ENCODE results near the gene REXO4.
"Not testable (repeated sequence)": the region's sequence is repeated elsewhere in the genome, so short reads cannot be mapped to it uniquely, and the experiment has no call there.

The REXO4 gene, protein sequence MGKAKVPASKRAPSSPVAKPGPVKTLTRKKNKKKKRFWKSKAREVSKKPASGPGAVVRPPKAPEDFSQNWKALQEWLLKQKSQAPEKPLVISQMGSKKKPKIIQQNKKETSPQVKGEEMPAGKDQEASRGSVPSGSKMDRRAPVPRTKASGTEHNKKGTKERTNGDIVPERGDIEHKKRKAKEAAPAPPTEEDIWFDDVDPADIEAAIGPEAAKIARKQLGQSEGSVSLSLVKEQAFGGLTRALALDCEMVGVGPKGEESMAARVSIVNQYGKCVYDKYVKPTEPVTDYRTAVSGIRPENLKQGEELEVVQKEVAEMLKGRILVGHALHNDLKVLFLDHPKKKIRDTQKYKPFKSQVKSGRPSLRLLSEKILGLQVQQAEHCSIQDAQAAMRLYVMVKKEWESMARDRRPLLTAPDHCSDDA

DNA sequence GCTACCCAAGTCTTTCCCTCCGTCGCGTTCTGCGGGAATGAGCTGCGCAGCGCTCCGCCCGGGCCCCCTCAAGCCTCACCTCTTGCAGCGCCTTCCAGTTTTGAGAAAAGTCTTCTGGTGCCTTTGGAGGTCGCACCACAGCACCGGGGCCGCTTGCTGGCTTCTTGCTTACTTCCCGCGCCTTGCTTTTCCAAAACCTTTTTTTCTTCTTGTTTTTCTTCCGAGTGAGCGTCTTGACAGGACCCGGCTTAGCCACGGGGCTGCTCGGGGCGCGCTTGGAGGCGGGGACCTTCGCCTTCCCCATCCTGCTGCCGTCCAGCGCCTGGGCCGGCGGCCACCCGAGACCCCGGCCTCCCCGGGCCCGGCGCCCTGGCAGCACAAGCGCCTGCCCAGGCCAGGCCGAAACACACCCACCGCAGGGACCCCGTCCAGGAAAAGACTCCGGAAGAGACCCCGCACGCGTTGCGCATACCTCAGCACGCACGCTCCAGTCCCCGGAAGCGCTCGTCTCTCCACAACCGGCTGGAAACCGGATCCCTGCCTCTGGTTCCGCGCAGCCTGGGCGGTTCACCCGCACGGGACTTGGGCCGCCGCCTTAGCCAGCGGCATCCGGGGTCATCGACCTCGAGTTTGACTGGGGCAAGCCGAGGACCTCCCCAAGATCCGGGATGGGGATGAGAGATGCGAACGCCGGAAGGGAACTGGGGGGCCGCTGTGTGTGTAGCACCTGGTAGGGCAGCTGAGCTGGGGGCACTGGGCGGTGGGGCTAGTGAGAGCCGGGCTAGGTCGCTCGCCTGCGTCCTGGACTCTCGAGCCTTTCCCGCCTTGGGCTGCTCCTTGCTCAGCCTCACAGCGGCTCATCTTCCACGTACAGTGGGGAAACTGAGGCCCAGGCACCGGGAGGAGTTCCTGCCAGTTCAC, at the start of gene REXO4:
Gene REXO4, minus strand, starts transcription at position 470 of the 921 bp plus-strand sequence. Its CDS starts 166 bp downstream, at position 304.
- peak; percentile 84 to 87 for DNase-seq

DNA sequence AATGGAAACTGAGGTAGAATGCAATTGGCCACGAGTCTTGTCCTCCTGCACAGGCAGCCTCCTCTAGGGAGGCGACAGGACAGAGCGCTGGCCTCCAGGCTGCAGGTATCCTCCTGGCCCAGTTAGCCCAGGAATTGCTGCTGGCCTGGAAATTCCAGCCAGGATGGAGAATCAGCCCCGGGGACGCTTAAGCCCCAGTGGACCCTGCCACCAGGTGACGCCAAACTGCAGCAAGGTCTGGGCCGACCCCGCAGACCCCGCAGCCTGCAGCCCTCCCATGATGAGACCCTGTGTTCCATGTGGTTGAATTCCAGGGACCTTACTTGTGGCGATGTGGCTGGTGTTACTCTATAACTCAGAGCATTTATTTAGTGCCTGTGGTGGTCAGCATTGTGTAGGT, 49.3 kb upstream of the REXO4 start:
- DNase-seq: no peak

DNA sequence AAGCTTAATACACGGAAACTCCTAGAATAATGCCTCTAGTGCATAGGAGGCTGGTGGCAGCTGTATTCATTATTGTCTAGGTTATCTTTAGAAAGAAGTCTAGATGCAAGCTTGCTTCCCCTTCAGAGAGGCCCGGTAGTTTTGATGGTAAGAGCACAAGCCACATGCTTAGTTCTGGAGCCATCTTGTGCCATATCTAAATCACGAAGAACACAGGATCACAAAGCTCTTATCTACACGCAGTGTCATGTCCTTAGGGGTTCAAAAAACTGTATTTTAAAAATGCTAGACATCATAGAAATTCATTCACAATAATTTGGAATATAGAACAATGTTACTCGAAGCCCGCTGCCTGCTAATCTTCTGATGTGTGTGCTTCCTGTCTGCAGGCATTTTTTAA, 48.2 kb upstream of the REXO4 start:
- DNase-seq: no peak

DNA sequence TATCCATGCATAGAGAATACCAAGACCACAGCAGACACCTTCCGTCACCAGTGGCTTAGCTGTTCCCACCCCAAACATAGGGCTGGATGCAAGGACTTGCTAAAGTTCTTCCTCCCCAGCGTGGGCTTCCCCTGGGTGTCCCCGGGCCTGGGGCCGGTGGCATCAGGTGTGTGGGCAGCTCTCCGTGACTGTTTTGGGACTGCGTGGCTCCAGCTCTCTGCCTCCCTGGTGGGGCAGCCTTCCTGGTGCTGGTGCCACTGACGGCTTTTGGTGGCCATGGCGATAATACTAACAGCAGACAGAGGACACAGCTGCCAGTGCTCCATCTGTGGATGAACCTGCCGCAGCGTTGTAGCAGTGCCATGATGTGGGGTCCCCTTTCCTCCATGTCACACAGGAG, 46.8 kb upstream of the REXO4 start:
- DNase-seq: no peak

DNA sequence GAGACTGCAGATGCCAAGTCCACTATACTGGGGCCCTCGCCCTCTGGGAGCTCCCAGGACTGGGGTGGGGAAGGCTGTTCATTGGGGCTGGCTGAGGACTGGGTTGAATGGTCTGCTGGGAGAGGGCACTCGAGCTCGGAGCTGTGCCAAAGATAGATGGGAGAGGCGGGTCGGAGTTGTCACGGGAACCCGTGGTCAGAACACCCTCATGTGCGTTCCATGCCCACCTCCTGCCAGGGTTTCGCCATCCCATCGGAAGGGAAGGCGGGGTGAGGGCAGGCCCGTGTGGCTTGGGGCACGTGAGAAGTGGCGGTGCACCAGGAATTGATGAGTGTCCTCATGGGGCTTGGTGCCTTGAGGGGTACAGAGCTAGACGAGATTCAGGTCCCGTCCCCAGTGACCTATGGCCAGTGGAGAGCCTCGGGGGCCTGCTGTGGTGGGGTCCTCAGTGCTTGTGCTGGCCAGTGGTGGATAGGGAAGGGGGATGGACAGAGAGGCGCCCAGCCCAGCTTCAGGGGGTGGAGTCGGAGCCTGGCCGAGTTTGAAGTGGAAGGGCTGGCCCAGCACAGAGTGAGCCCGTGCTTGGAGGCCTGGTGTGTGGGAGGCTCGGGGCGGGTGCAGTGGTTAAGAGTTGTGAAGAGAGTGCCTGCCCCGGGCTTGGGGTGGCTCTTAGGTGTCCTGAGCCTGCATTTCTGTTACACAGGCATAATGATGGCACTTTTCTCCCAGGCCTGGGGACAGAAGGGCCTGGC, 46.2 kb upstream of the REXO4 start:
- no peak for DNase-seq

DNA sequence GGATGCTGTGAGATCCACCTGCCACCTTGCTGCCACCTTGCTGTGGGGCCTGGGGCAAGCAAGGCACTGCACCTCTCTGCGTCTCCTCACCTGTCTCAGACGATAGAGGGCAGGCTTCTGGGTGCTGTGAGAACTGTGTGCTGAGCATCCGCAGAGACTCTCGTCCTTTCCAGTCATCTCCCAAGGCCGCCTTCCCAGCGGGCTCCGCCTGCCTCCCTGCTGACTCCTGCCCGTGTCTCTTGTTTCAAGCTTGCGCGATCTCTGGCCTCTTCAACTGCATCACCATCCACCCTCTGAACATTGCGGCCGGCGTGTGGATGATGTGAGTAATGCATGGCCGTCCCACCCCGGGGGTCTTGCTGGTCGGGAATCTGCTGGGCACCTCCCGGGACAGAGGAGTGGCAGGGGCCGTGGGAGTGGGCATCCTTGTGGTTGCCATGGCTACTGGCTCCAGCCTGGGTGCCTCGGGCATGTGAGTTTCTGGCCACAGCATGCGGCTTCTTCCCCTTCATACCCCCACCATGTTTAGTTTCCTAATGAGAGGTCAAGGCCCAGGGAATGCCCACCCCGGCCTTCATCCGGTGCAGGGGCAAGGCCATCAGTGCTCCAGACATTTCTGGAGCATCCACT, 45.5 kb upstream of the REXO4 start:
- peak in 1 of 2 donors; percentile 17 for DNase-seq

DNA sequence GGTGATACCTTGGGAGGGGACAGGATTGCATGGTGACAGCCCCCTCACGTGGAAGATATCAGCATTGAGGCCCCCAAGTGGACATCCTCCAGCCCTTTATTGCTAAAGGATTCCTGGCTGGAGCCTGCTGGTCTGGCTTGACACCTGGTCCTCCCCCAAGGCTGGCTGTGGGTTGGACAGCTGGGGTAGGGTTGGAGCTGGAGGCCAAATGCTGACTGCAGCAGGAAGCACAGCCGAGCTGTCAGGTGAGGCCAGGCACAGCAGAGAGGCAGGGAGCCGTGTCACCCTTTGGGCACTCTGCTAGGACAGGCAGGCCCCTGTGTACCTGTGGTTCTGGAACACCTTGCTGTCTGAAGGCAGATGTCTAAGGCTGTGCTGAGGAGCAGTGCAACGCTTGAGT, 44.2 kb upstream of the REXO4 start:
- no peak for DNase-seq

DNA sequence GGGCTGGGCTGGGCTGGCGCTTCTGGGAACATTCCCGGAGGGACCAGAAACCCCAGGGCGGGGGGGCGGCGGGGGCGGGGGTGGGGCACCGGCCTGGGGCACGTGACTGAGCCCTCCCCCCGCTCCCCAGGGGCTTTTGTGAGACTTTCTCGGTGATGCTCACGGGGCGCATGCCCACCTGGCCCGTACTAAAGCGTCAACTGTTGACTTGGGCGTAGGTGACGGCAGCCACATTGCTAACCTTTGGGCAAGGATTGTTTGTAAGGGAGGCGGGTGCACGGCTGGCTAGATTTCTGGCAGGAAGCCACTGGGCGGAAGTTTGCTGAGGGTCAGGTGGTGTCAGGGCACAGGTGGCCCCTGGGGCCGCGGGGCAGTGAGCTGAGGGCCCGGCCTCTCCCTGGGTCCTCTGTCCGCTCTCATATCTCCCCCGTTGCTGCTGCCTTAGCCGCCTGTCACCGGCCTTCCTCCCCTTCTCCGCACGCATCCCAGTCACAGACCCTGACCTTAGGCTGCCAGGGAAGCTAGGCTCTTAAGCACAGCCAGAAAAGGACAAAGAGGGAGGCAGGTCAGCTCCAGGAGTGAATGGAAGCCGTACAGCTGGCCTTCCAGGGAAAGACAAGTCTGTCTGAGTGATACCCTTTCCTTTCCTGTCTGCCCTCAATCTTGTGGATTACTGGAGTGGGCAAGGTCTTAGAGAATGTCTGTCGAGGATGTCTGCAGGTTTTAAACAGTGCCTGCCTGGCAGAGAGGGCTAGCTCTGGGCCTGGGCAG, 42.8 kb upstream of the REXO4 start:
- DNase-seq: peak; percentile 62 to 81

DNA sequence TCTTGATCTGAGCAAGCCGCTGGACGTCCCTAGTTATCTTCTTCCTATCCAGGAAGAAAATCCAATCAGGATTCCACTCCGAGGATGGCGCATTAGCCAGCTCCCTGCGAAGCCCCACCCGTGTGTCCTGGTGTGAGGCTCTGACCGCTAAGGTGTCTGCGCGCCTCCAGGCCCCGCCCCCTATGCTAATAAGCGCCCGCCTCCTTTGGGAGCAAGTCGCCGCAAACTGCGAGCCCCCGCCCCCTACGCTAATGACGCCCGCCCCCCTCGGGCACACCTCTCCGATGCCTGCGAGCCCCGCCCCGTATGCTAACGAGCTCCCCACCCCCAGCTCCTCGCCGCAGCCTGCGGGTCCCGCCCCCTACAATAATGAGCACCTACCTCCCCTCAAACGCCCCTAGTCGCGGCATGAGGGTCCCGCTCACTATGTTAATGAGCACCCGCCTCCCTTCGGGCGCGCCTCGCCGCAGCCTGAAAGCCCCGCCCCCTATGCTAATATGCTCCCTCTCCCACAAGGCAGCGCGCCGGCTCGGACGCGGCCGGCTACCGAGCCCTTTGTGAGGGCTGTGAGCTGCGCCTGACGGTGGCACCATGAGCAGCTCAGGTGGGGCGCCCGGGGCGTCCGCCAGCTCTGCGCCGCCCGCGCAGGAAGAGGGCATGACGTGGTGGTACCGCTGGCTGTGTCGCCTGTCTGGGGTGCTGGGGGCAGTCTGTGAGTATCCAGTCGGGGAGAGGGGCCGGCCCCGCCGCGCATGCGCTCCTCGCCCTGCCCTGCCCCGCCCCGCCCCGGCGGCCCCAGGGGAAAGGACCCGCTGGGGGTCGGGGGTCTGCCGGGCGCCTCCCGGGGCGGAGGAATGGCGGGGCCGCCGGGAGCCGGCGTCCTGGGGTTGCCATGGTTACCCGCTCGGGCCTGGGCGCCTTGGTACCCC, 41.9 kb upstream of the REXO4 start, which contains the start of gene CACFD1:
Gene CACFD1, plus strand, starts transcription at position 503 of the 929 bp plus-strand sequence. Its CDS starts 89 bp downstream, at position 592.
- peak; percentile 92 to 93 for DNase-seq

DNA sequence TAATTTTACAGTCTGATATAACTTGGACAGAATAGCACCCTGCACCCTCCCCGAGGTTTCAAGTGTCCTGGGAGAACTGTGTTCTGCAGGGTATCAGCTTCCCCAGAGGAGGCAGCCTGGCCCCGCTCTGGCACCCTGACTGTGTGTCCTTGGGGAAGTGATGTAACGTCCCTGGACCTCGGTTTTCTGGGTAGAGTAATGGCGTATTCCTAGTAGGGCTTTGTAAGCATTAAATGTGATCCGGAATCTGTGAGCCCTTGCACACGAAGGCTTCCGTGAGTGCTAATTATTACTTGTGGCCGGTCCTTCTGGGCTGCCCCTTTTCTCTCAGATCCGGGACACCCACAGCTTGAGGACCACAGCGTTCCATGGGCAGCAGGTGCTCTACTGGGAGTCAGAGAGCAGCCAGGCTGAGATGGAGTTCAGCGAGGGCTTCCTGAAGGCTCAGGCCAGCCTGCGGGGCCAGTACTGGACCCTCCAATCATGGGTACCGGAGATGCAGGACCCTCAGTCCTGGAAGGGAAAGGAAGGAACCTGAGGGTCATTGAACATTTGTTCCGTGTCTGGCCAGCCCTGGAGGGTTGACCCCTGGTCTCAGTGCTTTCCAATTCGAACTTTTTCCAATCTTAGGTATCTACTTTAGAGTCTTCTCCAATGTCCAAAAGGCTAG, 41.0 kb upstream of the REXO4 start:
- no peak for DNase-seq

DNA sequence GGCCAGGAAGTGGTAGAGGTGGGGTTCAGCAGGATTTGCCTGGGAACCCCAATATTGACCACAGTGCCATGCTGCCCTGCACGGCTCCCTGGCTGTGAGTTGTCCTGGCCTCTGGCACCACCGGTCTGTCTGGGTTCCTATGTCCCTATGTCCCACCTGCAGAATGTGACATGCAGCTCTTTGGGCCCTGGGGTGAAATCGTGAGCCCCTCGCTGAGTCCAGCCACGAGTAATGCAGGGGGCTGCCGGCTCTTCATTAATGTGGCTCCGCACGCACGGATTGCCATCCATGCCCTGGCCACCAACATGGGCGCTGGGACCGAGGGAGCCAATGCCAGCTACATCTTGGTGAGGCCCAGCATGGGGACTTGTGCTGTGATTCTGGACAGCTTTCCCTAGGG, 39.9 kb upstream of the REXO4 start:
- no peak for DNase-seq

DNA sequence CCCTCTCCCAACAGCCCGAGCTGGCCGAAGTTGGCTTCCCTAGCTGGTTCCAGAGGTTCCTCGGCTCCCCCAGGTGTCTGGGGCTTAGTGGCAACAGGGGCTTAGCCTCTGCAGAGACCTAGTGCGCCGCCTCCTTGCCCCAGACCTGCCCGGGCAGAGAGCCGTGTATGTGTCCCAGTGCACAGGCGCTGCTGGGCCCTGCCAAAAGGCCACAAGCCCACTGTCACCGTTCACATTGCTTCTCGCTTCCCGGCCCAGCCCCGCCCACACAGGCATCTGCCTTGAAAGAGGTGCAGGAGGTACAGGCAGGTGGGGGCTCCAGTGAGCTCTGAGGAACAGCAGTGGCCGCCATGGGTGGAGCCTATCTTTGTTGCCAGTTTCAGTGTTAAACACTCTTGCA, 39.4 kb upstream of the REXO4 start:
- DNase-seq: no peak

DNA sequence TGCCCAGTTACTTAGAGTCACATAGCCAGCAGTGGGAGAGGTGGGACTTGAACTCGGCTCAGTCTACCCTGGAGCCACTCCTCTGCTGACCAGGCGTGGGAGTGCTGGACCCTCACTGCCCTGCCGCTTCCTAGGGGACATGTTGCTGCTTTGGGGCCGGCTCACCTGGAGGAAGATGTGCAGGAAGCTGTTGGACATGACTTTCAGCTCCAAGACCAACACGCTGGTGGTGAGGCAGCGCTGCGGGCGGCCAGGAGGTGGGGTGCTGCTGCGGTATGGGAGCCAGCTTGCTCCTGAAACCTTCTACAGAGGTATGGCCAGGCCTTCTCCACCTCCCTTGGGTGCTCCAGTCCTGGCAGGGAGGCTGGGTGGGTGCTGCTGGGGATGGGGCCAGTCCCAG, 38.6 kb upstream of the REXO4 start:
- DNase-seq: no peak

DNA sequence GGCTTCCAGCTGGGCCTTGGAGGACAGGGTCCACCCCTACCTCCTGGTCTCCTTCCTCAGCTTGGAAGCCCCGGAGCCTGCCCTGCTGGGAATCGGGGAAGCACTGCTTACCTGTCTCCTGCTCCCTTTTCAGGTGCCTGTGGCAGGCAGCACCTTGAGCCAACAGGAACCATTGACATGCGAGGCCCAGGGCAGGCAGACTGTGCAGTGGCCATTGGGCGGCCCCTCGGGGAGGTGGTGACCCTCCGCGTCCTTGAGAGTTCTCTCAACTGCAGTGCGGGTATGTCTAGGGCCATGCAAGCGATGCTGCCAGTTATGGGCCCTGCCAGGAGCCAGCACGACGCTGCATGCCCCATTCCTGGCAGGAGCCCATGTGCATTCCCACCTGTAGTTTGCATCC, 38.1 kb upstream of the REXO4 start:
- DNase-seq: no peak

DNA sequence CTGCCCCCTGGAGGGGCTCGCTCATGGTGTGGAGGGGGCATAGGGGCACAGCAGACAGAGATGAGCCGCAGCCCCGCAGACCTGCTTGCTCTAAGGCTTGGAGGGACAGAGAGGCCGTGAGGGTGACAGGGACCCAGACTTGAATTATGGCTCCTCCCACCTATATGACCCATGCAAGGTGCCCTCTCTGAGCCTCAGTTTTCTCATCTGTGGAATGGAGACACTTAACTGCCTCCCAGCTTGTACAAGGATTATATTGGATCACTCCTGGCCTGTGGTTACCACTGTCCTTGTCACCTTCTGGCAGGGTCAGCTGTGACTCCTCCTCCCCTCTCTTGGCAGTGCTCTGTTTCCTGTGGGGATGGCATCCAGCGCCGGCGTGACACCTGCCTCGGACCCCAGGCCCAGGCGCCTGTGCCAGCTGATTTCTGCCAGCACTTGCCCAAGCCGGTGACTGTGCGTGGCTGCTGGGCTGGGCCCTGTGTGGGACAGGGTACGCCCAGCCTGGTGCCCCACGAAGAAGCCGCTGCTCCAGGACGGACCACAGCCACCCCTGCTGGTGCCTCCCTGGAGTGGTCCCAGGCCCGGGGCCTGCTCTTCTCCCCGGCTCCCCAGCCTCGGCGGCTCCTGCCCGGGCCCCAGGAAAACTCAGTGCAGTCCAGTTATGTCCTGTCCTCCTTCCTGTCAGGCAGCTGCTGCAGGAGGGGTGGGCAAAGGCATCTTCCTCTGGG, 37.3 kb upstream of the REXO4 start:
- no peak for DNase-seq

DNA sequence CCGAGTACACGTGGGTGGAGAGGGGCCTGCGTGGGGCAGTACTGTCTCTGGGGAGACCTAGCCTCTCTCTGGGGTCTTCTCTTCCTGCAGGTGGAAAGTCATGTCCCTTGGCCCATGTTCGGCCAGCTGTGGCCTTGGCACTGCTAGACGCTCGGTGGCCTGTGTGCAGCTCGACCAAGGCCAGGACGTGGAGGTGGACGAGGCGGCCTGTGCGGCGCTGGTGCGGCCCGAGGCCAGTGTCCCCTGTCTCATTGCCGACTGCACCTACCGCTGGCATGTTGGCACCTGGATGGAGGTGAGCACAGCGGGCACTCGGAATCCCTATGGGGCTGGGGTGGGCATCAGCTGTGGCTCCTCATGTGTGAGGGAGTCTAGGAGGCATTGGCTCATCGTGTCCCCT, 36.5 kb upstream of the REXO4 start:
- no peak for DNase-seq

DNA sequence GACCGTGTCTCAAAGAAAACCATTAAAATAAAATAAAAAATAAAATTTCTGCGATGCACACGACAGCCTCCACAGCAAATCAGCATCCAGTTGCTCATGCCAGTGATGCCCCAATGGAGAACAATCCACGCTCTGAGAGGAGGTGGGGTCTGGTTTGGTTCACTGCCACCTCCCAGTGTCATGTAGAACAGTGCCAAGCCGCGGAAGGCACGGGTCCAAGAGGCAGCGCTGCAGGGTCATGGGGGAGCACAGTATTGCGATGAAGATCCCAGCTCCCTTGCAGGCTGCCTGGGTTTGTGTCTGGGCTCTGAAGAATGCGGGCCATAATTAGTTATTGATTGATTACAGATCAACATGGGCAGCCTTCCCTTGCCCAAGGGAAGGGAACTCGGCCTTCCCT, 35.8 kb upstream of the REXO4 start:
- DNase-seq: no peak

DNA sequence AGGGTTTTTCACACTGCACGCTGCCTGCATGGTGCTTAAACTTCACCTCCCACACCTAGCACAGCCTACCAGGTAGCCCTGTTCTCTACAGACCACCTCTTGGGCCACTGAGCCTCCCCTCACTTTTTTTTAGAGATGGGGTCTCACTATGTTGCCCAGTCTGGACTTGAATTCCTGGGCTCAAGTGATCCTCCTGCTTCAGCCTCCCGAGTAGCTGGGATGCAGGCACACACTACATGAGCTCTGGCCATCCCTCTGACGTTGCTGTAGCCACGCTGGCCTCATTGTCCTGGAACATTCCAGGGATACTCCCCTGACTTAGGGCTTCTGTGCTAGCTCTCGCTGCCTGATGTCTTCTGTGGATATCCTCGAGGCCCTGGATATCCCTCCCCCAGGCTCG, 34.8 kb upstream of the REXO4 start:
- no peak for DNase-seq

DNA sequence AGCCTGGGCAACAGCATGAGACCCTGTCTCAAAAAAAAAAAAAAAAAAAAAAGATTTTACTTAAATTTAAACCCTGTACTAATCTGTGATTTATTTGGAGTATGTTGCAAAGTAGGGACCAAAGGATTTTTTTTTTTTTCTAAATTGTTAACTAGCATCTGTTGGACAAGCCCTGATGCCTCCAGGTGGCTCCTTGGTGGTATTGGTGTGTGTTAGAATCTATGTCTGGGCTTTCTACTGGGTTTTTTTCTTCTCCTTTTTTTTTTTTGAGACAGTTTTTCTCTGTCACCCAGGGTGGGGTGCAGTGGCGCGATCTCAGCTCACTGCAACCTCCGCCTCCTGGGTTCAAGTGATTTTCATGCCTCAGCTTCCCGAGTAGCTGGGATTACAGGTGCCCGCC, 34.1 kb upstream of the REXO4 start:
- not testable (repeated sequence) for DNase-seq

Measured in CD4-positive, alpha-beta T cell treated with Interleukin-1 beta for 1 hour (primary cell).